NCI-H460 (cell line): ENCODE results near the gene TTC33. TPM values are rescaled to one million over a fixed set of nuclear protein-coding genes. Genes with fewer than 3 reads are reported as not detected.
"Not testable (repeated sequence)": the region's sequence is repeated elsewhere in the genome, so short reads cannot be mapped to it uniquely, and the experiment has no call there.

Experiments used
- DNase-seq: peaks from one replicate; pipeline ENCODE4 v3.0.0-alpha.2; 2016; ENCODE audit warnings: low read depth; ENCODE audit errors: extremely low read depth
- total RNA-seq: library from RNA; depleted of rRNA; stranded (reverse); fragments of >200 nt; shearing (Covaris generic); gene quantifications from 2 replicates; pipeline ENCODE4 v1.2.3, GENCODE V29; 2014

The TTC33 gene
- total RNA-seq, 1 experiment from 2014 or later = 25.1 TPM

- no peak for DNase-seq
These were observed 136.3 kb downstream of the TTC33 start for GRCh38 chr5:40619421-40619820.

DNA sequence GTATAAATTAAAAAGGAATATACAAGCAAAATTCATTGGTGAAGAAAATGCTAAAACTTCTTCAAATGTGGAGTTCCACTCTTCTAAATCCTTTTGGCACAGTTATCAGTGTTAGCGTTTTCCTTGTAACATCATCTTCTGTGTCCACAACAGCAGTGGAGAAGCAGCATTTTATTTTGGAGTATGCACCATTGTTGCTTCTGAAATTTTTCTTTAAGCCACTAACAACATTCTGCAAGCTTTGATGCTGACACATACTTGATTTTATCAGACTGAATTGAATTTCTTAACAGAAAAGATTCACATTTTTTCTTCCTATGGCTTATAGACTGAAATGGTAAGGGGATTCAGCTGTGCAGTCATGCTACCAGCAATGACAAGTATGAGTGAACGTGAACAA is 136.8 kb downstream of the TTC33 start:
- DNase-seq = no peak

- DNase-seq = no peak
These were observed 139.0 kb downstream of the TTC33 start for GRCh38 chr5:40616781-40617180.

- no peak for DNase-seq
These were observed 140.1 kb downstream of the TTC33 start for GRCh38 chr5:40615586-40616170.

DNA sequence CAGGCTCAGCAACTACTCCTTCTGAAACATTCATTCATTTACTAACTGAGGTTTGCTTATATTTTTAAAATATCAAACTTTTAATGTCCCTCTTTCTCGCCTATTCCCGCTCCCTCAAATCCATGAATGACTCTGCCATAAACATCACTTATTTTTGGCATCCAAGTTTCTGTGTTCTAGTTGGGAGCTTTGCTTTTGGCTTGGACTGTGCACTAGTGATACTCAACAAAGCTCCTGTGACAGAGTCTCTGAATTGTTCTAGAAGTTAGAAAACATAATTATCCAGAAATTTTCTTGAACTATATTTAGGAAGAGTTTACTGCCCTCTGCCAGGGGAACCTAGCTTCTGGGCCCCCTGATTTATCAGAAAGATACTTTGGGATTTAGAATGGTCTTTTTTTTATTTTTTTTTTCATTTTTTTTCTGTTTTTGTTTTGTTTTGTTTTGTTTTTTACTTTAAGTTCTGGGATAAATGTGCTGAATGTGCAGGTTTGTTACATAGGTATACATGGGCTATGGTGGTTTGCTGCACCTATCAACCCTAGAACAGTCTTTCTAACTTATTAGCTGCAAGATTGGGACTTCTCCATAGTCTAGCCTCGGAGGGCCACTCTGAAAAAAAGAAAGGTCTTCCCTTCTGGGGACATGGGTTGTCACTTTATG is 140.7 kb downstream of the TTC33 start:
- no peak for DNase-seq

GRCh38 chr5:40614466-40614865 is 141.3 kb downstream of the TTC33 start:
- DNase-seq = no peak

GRCh38 chr5:40607202-40607601 is 148.6 kb downstream of the TTC33 start:
- DNase-seq = no peak

DNA sequence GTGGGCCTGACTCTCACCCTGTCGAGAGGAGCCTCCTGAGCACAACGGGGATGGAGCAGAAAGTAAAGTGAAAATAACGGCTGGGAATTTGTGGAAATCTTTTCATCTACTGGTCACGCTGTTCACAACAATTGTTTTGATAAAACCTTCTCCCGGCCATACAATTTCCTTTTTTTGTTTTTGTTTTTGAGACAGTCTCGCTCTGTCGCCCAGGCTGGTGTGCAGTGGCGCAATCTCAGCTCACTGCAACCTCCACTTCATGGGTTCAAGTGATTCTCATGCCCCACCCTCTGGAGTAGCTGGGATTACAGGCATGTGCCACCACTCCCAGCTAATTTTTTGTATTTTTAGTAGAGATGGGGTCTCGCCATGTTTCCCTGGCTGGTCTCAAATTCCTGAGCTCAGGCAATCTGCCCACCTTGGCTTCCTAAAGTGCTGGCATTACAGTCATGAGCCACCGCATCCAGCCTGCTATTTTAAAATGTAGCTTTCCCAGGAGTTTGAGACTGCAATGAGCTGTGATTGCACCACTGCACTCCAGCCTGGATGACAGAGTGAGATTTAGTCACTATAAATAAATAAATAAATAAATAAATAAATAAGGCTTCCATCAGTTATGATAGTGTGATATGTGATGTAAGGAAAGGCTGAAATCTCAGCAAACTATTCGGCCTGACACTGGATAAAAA is 149.5 kb downstream of the TTC33 start:
- DNase-seq = no peak

- DNase-seq = no peak
These were observed 150.3 kb downstream of the TTC33 start for GRCh38 chr5:40605295-40605958.

GRCh38 chr5:40603378-40603777 is 152.4 kb downstream of the TTC33 start:
- no peak for DNase-seq

GRCh38 chr5:40601198-40601868 is 154.4 kb downstream of the TTC33 start:
- no peak for DNase-seq

DNA sequence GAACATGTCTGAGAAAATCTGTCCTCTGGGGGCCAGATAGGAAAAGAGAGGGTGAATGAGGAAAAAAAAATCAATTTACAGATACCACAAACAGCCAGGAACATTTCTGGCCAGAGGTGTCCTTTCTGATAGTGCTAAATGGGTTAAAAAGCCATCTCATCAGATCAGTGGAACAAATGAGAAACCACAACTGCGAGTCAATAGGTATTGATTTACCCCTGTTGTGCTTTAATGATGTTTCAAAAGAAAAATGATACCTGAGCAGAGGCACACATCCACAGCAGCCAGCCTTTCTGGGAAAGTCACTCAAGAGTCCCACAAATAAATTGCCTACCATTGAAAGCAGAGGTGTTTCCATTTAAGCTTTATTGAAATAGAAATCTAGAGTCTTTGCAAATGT is 155.4 kb downstream of the TTC33 start:
- no peak for DNase-seq

DNA sequence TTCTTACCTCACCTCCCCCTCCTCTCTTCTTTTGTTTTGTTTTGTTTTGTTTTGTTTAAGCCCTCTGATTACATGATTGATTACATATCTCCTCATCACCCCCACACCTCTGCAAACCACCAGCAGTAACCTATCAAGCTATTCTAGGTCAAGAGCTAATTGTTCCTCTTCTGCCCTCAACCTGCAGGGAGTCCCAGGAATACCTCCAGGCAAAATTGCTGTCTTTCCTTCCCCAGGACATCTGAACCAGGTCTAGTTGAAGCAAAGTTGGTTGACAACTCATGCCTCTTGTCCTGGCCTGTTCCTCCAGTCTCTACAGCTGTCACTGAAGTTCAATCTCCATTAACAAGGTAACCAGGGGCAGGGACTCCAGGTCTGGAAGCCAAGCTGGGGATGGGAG is 156.1 kb downstream of the TTC33 start:
- DNase-seq = no peak

DNA sequence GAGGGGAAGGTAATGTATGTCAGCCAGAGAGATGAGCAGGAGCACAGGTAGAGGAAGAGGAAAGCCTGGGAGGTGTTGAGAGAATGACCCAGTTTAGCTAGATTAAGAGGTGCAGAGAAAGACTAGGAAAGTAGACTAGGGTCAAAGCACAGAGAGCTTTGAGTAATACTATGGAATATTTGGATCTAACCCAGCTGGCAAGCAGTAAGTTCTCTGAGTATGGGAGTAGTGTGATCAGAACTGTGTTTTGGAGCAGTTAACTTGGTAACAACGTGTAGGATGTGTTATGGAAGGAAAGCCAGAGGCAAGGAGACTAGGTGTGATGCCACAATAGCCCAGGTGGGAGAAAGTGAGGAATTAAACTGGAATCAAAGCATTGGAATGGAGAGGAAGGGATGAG is 160.9 kb downstream of the TTC33 start:
- DNase-seq = no peak

GRCh38 chr5:40591727-40592396 is 163.9 kb downstream of the TTC33 start:
- not testable (repeated sequence) for DNase-seq

GRCh38 chr5:40587376-40587775 is 168.4 kb downstream of the TTC33 start:
- DNase-seq = no peak

DNA sequence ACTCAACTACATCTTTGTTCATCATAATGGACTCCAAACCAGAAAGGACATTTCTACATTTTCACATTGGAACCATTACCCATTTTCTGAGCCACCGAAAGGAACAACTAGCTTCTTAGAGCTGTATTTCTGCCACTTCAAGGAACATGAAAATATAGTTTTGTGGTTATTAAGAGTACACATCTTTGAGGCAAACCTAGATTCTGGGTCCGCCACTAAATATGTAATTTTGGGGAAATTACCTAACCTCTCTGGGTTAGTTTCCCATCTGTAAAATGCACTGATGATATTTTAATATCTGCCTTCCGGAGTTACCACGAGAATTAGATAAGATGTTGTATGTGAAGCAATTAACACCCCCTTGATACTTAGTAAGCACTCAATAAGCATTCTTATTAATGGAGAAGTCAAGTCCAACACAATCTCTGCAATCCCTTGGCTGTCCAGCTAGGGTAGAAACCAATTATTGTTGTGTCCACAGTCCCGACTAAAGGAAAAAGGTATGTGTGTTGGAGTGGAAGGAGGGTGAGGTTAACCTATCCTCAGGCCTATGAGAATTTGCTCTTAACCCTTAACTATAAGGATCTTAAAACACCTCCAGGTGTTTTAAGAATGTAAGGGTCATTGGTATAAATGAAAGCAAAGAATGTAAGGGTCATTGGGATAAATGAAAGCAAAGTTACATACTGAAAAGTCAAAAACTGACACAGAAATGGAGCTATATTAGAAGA is 170.1 kb downstream of the TTC33 start:
- DNase-seq = no peak

DNA sequence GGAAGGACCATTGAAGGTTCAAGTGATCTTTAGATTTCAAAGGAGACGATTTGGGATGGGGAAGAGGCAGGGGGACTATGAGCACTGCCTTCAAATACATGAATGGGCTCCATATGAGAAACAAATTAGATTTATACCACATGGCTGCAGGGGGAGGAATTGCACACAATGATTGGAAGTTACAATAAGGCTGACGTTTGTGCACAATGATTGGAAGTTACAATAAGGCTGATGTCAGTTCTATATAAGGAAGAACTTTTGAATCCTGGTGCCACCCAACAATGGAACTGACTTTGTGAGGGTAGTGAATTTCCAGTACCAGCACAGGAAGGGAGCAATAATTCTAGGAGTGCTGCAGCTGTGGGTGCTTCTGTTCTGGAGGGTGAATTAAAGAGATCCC is 171.7 kb downstream of the TTC33 start:
- no peak for DNase-seq

GRCh38 chr5:40578501-40579451 is 177.0 kb downstream of the TTC33 start:
- peak; percentile 56 for DNase-seq
